ENCODE results near the gene INPP5J.

DNA sequence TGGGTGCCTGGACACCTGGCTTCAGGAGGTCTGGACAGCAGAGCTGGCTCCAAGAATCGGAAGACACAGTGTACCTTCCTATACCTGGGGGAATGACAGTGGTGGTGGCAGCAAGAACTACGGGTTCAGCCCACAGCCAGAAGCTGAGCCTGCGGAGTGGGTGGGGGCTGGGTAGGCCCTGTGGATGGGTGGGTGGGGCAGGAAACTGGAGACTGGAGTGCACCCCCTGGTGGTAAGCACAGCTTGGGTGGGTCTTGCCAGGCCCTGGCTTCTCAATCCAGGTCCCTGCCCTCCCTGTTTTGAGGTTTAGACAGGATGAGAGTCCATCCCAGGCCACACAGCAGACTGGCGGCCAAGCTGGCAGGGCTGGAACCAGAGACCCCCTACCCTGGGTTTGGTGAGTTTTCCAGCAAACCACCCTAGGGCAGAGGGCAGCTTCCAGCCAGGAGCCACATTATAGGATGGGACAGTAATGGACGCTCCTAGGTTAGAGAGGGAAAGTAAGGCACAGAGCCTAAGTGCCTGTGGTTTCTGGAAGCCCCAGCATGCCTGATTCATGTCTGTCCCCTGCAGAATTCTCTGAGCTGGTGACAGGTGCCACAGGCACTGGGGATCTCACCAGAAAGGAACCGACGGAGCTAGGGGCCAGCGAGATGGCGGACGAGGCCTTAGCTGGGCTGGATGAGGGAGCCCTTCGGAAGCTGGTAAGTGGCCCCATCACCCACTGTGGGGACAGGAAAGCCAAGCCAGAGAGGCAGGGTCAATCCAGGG, 40.0 kb upstream of the INPP5J start:
- TF ChIP-seq, protein P1, sequence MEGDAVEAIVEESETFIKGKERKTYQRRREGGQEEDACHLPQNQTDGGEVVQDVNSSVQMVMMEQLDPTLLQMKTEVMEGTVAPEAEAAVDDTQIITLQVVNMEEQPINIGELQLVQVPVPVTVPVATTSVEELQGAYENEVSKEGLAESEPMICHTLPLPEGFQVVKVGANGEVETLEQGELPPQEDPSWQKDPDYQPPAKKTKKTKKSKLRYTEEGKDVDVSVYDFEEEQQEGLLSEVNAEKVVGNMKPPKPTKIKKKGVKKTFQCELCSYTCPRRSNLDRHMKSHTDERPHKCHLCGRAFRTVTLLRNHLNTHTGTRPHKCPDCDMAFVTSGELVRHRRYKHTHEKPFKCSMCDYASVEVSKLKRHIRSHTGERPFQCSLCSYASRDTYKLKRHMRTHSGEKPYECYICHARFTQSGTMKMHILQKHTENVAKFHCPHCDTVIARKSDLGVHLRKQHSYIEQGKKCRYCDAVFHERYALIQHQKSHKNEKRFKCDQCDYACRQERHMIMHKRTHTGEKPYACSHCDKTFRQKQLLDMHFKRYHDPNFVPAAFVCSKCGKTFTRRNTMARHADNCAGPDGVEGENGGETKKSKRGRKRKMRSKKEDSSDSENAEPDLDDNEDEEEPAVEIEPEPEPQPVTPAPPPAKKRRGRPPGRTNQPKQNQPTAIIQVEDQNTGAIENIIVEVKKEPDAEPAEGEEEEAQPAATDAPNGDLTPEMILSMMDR (IDR thresholded peaks at IDR 0.05): peak in 1 of 2 donors; percentile 53
- no peak for TF ChIP-seq POLR2AphosphoS5 (IDR thresholded peaks at IDR 0.05)
